Stomach smooth muscle (tissue), 2 donors: ENCODE measurements around the gene RAD51.

Source experiments
- H3K27ac ChIP-seq: one replicate; pipeline ENCODE4 v1.7.0; 2013; ENCODE audit warnings: mild to moderate bottlenecking, low read length, inconsistent platforms
- H3K27me3 ChIP-seq, 2 donors: one replicate each; pipeline ENCODE4 v1.7.0; 2013; ENCODE audit warnings: low read length in 2 of 2; ENCODE audit not compliant: insufficient read depth in 2 of 2, control insufficient read depth in 1 of 2
- H3K36me3 ChIP-seq, 2 donors: one replicate each; pipeline ENCODE4 v1.7.0; 2013; ENCODE audit warnings: low read length in 2 of 2; ENCODE audit not compliant: control insufficient read depth in 2 of 2, insufficient read depth in 2 of 2
- H3K4me1 ChIP-seq: one replicate; pipeline ENCODE4 v1.7.0; 2013; ENCODE audit warnings: low read length; ENCODE audit not compliant: control insufficient read depth, insufficient read depth
- H3K4me3 ChIP-seq, 2 donors: one replicate each; pipeline ENCODE4 v1.7.0; 2013; ENCODE audit warnings: low read length in 2 of 2
- H3K9ac ChIP-seq, 2 donors: one replicate each; pipeline ENCODE4 v1.7.0; 2013; ENCODE audit warnings: low read length in 2 of 2, mild to moderate bottlenecking in 1 of 2
- H3K9me3 ChIP-seq, 2 donors: one replicate each; pipeline ENCODE4 v1.7.0; 2013; ENCODE audit warnings: low read length in 2 of 2; ENCODE audit not compliant: control insufficient read depth in 2 of 2
- donor health status: healthy.
- donor health status: Pancreatic carcinoma.

RAD51 gene

GRCh38 chr15:40746916-40747418 is 52.0 kb downstream of the RAD51 start:
- no peak overlapping the region for H3K9ac ChIP-seq
- no peaks in the 10 kb centered on the region for H3K27me3 ChIP-seq
- H3K36me3 ChIP-seq: peaks cover 31 to 64% of the 10 kb centered on the region in 2 donors
- H3K9me3 ChIP-seq: no peaks in the 10 kb centered on the region
- no peak overlapping the region for H3K27ac ChIP-seq
- H3K4me1 ChIP-seq: no peaks in the 10 kb centered on the region
- H3K4me3 ChIP-seq: no peak overlapping the region

- Histone ChIP-seq H3K9me3 (no peaks in the 10 kb centered on the region), H3K4me3 (no peak overlapping the region), H3K36me3 (peaks cover 27 to 61% of the 10 kb centered on the region in 2 donors), H3K27me3 (no peaks in the 10 kb centered on the region), H3K27ac (no peak overlapping the region), H3K4me1 (peaks cover 2% of the 10 kb centered on the region), H3K9ac (no peak overlapping the region)
Measured at GRCh38 chr15:40747685-40748631, 53.0 kb downstream of the RAD51 start.

- no peak overlapping the region for H3K27ac ChIP-seq
- no peak overlapping the region for H3K4me3 ChIP-seq
- no peaks in the 10 kb centered on the region for H3K9me3 ChIP-seq
- no peak overlapping the region for H3K9ac ChIP-seq
- peaks cover 18 to 49% of the 10 kb centered on the region in 2 donors for H3K36me3 ChIP-seq
- no peaks in the 10 kb centered on the region for H3K27me3 ChIP-seq
- peaks cover 3% of the 10 kb centered on the region for H3K4me1 ChIP-seq
Measured at GRCh38 chr15:40749151-40749630, 54.2 kb downstream of the RAD51 start.

GRCh38 chr15:40750885-40751284 is 55.9 kb downstream of the RAD51 start:
- Histone ChIP-seq H3K27me3 (no peaks in the 10 kb centered on the region), H3K9ac (no peak overlapping the region), H3K9me3 (no peaks in the 10 kb centered on the region), H3K4me3 (no peak overlapping the region), H3K36me3 (peaks cover 8 to 38% of the 10 kb centered on the region in 2 donors), H3K4me1 (peaks cover 10% of the 10 kb centered on the region), H3K27ac (no peak overlapping the region)

- peaks cover 8 to 37% of the 10 kb centered on the region in 2 donors for H3K36me3 ChIP-seq
- peaks cover 10% of the 10 kb centered on the region for H3K4me1 ChIP-seq
- no peaks in the 10 kb centered on the region for H3K9me3 ChIP-seq
- no peaks in the 10 kb centered on the region for H3K27me3 ChIP-seq
- no peak overlapping the region for H3K9ac ChIP-seq
- H3K4me3 ChIP-seq: no peak overlapping the region
- H3K27ac ChIP-seq: no peak overlapping the region
Measured at GRCh38 chr15:40751745-40752144, 56.8 kb downstream of the RAD51 start.

GRCh38 chr15:40754574-40754882 is 59.6 kb downstream of the RAD51 start:
- peak overlapping the region; percentile 83 to 84 for H3K9ac ChIP-seq
- peak overlapping the region; percentile 70 for H3K27ac ChIP-seq
- H3K36me3 ChIP-seq: peaks cover 3 to 22% of the 10 kb centered on the region in 2 donors
- H3K4me1 ChIP-seq: peaks cover 10% of the 10 kb centered on the region
- H3K4me3 ChIP-seq: peak overlapping the region; percentile 83 to 91
- H3K9me3 ChIP-seq: no peaks in the 10 kb centered on the region
- H3K27me3 ChIP-seq: no peaks in the 10 kb centered on the region

GRCh38 chr15:40754883-40755811 is 60.2 kb downstream of the RAD51 start, which contains the start of gene RMDN3:
Gene RMDN3, minus strand, starts transcription at chr15:40755254. Its CDS starts 471 bp downstream, at chr15:40754783.
- H3K36me3 ChIP-seq: peaks cover 0 to 18% of the 10 kb centered on the region in 2 donors
- no peaks in the 10 kb centered on the region for H3K9me3 ChIP-seq
- H3K27ac ChIP-seq: peak within 1 kb of the TSS; percentile 70
- H3K9ac ChIP-seq: peak within 1 kb of the TSS; percentile 83 to 84
- peaks cover 10% of the 10 kb centered on the region for H3K4me1 ChIP-seq
- H3K27me3 ChIP-seq: no peaks in the 10 kb centered on the region
- peak within 1 kb of the TSS; percentile 83 to 91 for H3K4me3 ChIP-seq

- Histone ChIP-seq H3K36me3 (peaks cover 0 to 16% of the 10 kb centered on the region in 2 donors), H3K4me3 (peak overlapping the region; percentile 83 to 91), H3K4me1 (peaks cover 10% of the 10 kb centered on the region), H3K9ac (peak overlapping the region; percentile 83 to 84), H3K9me3 (no peaks in the 10 kb centered on the region), H3K27me3 (no peaks in the 10 kb centered on the region), H3K27ac (peak overlapping the region; percentile 70)
Measured at GRCh38 chr15:40755812-40756208, 60.8 kb downstream of the RAD51 start.

GRCh38 chr15:40756938-40757337 is 62.0 kb downstream of the RAD51 start:
- H3K4me3 ChIP-seq: no peak overlapping the region
- H3K4me1 ChIP-seq: peaks cover 10% of the 10 kb centered on the region
- H3K9ac ChIP-seq: no peak overlapping the region
- H3K9me3 ChIP-seq: no peaks in the 10 kb centered on the region
- H3K27me3 ChIP-seq: no peaks in the 10 kb centered on the region
- no peak overlapping the region for H3K27ac ChIP-seq
- H3K36me3 ChIP-seq: peaks cover 0 to 6% of the 10 kb centered on the region in 2 donors

GRCh38 chr15:40759961-40760360 is 65.0 kb downstream of the RAD51 start:
- no peaks in the 10 kb centered on the region for H3K9me3 ChIP-seq
- H3K4me3 ChIP-seq: no peak overlapping the region
- H3K36me3 ChIP-seq: peaks cover 0 to 3% of the 10 kb centered on the region in 2 donors
- no peak overlapping the region for H3K9ac ChIP-seq
- no peaks in the 10 kb centered on the region for H3K27me3 ChIP-seq
- H3K4me1 ChIP-seq: peaks cover 26% of the 10 kb centered on the region
- no peak overlapping the region for H3K27ac ChIP-seq
